SK-N-SH treated with all-trans-retinoic acid at 6 μM for 48 hours (cell line): ENCODE data around the gene CLDN16.

Source experiments
- ATAC-seq: fragments of 200-7000 bp; cut with Tn5 transposase; 3 replicates; pipeline ENCODE4 v1.9.1; 2020; ENCODE audit warnings: mild to moderate bottlenecking, moderate library complexity
- BACH2 ChIP-seq: fragments of 250-450 bp; sonication (Bioruptor Pico); IDR thresholded peaks from 2 replicates; pipeline ENCODE4 v1.9.0; 2021; ENCODE audit warnings: mild to moderate bottlenecking, borderline replicate concordance
- CSDC2 ChIP-seq: fragments of 250-450 bp; sonication (Bioruptor Pico); IDR thresholded peaks from 2 replicates; pipeline ENCODE4 v1.5.0; 2020; ENCODE audit warnings: mild to moderate bottlenecking, moderate library complexity
- CSRNP3 ChIP-seq: fragments of 250-450 bp; sonication (Bioruptor Pico); IDR thresholded peaks from 2 replicates; pipeline ENCODE4 v1.5.1; 2021; ENCODE audit warnings: mild to moderate bottlenecking, moderate library complexity
- GLIS3 ChIP-seq: fragments of 250-450 bp; sonication (Bioruptor Pico); IDR thresholded peaks from 2 replicates; pipeline ENCODE4 v1.5.0; 2020; ENCODE audit warnings: mild to moderate bottlenecking, moderate library complexity
- ISL1 ChIP-seq: fragments of 250-450 bp; sonication (Bioruptor Pico); IDR thresholded peaks from 2 replicates; pipeline ENCODE4 v2.1.2; 2022; ENCODE audit warnings: mild to moderate bottlenecking, moderate library complexity
- OSR1 ChIP-seq: fragments of 250-450 bp; sonication (Bioruptor Pico); IDR thresholded peaks from 2 replicates; pipeline ENCODE4 v1.8.0; 2022; ENCODE audit warnings: moderate library complexity, mild to moderate bottlenecking, inconsistent platforms
- PPARA ChIP-seq: fragments of 250-450 bp; sonication (Bioruptor Pico); IDR thresholded peaks from 2 replicates; pipeline ENCODE4 v1.5.0; 2020; ENCODE audit warnings: mild to moderate bottlenecking, borderline replicate concordance
- RARB ChIP-seq: fragments of 250-450 bp; sonication (Bioruptor Pico); IDR thresholded peaks from 2 replicates; pipeline ENCODE4 v1.8.0; 2021; ENCODE audit warnings: mild to moderate bottlenecking, moderate library complexity
- SNAI2 ChIP-seq: fragments of 250-450 bp; sonication (Bioruptor Pico); IDR thresholded peaks from 2 replicates; pipeline ENCODE4 v1.5.0; 2020; ENCODE audit warnings: mild to moderate bottlenecking, moderate library complexity
- TCF4 ChIP-seq: fragments of 250-450 bp; sonication (Bioruptor Pico); IDR thresholded peaks from 2 replicates; pipeline ENCODE4 v1.8.0; 2021; ENCODE audit warnings: mild to moderate bottlenecking, moderate library complexity, borderline replicate concordance
- TOX ChIP-seq: fragments of 250-450 bp; sonication (Bioruptor Pico); IDR thresholded peaks from 2 replicates; pipeline ENCODE4 v1.8.0; 2021; ENCODE audit warnings: mild to moderate bottlenecking, moderate library complexity, borderline replicate concordance
- ZC3H10 ChIP-seq: fragments of 250-450 bp; sonication (Bioruptor Pico); IDR thresholded peaks from 2 replicates; pipeline ENCODE4 v1.5.1; 2021; ENCODE audit warnings: mild to moderate bottlenecking, moderate library complexity
- ZFP3 ChIP-seq: fragments of 250-450 bp; sonication (Bioruptor Pico); IDR thresholded peaks from 2 replicates; pipeline ENCODE4 v1.5.0; 2020; ENCODE audit warnings: mild to moderate bottlenecking, moderate library complexity
- ZFP30 ChIP-seq: fragments of 450-650 bp; formaldehyde crosslinking; IDR thresholded peaks from 2 replicates; pipeline ENCODE4 v1.5.0; 2022; ENCODE audit warnings: mild to moderate bottlenecking, moderate library complexity
- ZNF565 ChIP-seq: fragments of 450-650 bp; formaldehyde crosslinking; conservative IDR thresholded peaks from 2 replicates; pipeline ENCODE4 v1.5.0; 2020; ENCODE audit warnings: low read depth, mild to moderate bottlenecking, moderate library complexity
- ZNF70 ChIP-seq: fragments of 450-650 bp; formaldehyde crosslinking; IDR thresholded peaks from 2 replicates; pipeline ENCODE4 v1.5.0; 2020; ENCODE audit warnings: mild to moderate bottlenecking, moderate library complexity
- ZNF8 ChIP-seq: fragments of 450-650 bp; formaldehyde crosslinking; IDR thresholded peaks from 2 replicates; pipeline ENCODE4 v1.5.0; 2020; ENCODE audit warnings: mild to moderate bottlenecking, moderate library complexity
- TF ChIP-seq, protein P1 (sequence below): fragments of 250-450 bp; sonication (Bioruptor Pico); IDR thresholded peaks from 2 replicates; pipeline ENCODE4 v1.8.0; 2021; ENCODE audit warnings: low read depth, mild to moderate bottlenecking, moderate library complexity, borderline replicate concordance
- TF ChIP-seq, protein P2 (sequence below): fragments of 250-450 bp; sonication (Bioruptor Pico); IDR thresholded peaks from 2 replicates; pipeline ENCODE4 v1.8.0; 2020; ENCODE audit warnings: mild to moderate bottlenecking, moderate library complexity, borderline replicate concordance
- TF ChIP-seq, protein P3 (sequence below): fragments of 250-450 bp; sonication (Bioruptor Pico); IDR thresholded peaks from 2 replicates; pipeline ENCODE4 v1.5.1; 2020; ENCODE audit warnings: low read depth, mild to moderate bottlenecking, moderate library complexity
- TF ChIP-seq, protein P4 (sequence below): fragments of 250-450 bp; sonication (Bioruptor Pico); IDR thresholded peaks from 2 replicates; pipeline ENCODE4 v1.5.0; 2020; ENCODE audit warnings: mild to moderate bottlenecking, moderate library complexity

The CLDN16 gene

DNA sequence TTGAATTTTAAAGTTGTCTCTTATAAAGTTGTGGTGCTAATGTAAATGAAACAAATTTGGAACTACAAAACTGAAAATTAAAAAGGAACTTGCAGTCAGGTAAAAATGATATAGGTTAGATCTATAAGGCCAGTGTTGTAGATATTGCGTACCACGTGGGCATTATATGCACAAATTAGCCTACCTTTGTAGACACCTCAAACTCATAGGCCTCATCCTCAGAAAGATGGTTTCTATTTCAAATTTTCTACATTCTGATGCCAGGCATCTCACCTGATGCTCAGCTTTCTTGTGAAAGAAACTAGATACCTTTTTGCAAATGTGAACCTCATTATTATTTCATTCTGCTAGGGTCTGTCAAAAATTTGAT, 36.1 kb downstream of the CLDN16 start:
- TF ChIP-seq ZNF8 (CRISPR knock-in tag) (no peak), GLIS3 (CRISPR knock-in tag) (no peak), ISL1 (no peak), ZC3H10 (no peak), PPARA (no peak), TCF4 (CRISPR knock-in tag) (no peak)

DNA sequence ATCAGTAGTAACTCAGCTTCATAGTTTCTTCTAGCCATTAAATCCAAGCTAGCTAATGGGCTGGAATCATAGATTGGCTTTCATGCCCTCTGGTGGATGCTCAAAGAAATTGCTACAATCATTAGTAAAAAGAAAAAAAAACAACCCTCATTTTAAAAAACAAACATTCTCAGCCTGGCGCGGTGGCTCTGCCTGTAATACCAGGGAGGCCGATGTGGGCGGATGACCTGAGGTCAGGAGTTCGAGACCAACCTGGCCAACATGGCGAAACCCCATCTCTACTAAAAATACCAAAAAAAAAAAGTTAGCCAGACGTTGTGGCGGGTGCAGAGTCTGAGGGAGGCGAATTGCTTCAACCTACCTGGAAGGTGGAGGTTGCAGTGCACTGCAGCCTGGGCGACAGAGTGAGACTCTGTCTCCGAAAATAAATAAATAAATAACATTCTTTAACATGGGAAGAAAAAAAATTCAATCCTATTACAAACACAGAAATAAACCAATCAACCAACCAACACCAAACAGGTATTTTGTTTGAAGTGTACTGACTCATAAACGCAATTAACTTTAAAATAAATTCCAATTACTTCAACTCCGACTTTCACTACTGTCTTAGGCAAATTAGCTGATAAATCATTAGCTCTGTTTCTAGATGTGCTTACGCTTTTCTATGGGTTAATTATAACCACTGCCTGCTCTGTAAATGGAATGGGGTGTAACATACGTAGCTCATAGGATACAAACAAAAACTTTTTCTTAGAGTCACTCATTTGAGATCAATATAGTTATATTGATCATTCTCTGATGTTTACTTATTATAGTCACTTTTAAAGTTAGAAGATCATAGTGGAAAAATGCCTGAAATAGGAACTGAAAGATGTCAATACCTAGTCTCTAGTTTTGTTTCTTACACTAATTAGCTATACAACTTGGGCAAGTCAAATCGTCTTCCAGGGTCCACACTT, 36.8 kb downstream of the CLDN16 start:
- peak; percentile 77 for ATAC-seq

More for the DNA sequence above, 36.1 kb downstream of the CLDN16 start:
- ATAC-seq, result peak; percentile 27; the same call in 2 of the 3 replicates

More for the DNA sequence above, 36.8 kb downstream of the CLDN16 start:
- no peak for TF ChIP-seq TOX
- no peak for TF ChIP-seq ZFP3 (CRISPR knock-in tag)
- no peak for TF ChIP-seq BACH2 (CRISPR knock-in tag)
- TF ChIP-seq ZNF70, result no peak
- TF ChIP-seq SNAI2, result no peak
- no peak for TF ChIP-seq RARB (CRISPR knock-in tag)
- TF ChIP-seq ISL1, result no peak
- no peak for TF ChIP-seq OSR1 (CRISPR knock-in tag)
- no peak for TF ChIP-seq GLIS3 (CRISPR knock-in tag)
- TF ChIP-seq, protein P1, sequence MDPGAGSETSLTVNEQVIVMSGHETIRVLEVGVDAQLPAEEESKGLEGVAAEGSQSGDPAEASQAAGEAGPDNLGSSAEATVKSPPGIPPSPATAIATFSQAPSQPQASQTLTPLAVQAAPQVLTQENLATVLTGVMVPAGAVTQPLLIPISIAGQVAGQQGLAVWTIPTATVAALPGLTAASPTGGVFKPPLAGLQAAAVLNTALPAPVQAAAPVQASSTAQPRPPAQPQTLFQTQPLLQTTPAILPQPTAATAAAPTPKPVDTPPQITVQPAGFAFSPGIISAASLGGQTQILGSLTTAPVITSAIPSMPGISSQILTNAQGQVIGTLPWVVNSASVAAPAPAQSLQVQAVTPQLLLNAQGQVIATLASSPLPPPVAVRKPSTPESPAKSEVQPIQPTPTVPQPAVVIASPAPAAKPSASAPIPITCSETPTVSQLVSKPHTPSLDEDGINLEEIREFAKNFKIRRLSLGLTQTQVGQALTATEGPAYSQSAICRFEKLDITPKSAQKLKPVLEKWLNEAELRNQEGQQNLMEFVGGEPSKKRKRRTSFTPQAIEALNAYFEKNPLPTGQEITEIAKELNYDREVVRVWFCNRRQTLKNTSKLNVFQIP (CRISPR knock-in tag), result no peak
- no peak for TF ChIP-seq TCF4 (CRISPR knock-in tag)
- no peak for TF ChIP-seq ZNF565 (CRISPR knock-in tag)
- TF ChIP-seq CSDC2 (CRISPR knock-in tag), result no peak
- TF ChIP-seq, protein P2, sequence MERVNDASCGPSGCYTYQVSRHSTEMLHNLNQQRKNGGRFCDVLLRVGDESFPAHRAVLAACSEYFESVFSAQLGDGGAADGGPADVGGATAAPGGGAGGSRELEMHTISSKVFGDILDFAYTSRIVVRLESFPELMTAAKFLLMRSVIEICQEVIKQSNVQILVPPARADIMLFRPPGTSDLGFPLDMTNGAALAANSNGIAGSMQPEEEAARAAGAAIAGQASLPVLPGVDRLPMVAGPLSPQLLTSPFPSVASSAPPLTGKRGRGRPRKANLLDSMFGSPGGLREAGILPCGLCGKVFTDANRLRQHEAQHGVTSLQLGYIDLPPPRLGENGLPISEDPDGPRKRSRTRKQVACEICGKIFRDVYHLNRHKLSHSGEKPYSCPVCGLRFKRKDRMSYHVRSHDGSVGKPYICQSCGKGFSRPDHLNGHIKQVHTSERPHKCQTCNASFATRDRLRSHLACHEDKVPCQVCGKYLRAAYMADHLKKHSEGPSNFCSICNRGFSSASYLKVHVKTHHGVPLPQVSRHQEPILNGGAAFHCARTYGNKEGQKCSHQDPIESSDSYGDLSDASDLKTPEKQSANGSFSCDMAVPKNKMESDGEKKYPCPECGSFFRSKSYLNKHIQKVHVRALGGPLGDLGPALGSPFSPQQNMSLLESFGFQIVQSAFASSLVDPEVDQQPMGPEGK, result no peak
- TF ChIP-seq CSRNP3 (CRISPR knock-in tag), result no peak
- TF ChIP-seq, protein P3, sequence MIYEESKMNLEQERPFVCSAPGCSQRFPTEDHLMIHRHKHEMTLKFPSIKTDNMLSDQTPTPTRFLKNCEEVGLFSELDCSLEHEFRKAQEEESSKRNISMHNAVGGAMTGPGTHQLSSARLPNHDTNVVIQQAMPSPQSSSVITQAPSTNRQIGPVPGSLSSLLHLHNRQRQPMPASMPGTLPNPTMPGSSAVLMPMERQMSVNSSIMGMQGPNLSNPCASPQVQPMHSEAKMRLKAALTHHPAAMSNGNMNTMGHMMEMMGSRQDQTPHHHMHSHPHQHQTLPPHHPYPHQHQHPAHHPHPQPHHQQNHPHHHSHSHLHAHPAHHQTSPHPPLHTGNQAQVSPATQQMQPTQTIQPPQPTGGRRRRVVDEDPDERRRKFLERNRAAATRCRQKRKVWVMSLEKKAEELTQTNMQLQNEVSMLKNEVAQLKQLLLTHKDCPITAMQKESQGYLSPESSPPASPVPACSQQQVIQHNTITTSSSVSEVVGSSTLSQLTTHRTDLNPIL (CRISPR knock-in tag), result no peak
- TF ChIP-seq, protein P4, sequence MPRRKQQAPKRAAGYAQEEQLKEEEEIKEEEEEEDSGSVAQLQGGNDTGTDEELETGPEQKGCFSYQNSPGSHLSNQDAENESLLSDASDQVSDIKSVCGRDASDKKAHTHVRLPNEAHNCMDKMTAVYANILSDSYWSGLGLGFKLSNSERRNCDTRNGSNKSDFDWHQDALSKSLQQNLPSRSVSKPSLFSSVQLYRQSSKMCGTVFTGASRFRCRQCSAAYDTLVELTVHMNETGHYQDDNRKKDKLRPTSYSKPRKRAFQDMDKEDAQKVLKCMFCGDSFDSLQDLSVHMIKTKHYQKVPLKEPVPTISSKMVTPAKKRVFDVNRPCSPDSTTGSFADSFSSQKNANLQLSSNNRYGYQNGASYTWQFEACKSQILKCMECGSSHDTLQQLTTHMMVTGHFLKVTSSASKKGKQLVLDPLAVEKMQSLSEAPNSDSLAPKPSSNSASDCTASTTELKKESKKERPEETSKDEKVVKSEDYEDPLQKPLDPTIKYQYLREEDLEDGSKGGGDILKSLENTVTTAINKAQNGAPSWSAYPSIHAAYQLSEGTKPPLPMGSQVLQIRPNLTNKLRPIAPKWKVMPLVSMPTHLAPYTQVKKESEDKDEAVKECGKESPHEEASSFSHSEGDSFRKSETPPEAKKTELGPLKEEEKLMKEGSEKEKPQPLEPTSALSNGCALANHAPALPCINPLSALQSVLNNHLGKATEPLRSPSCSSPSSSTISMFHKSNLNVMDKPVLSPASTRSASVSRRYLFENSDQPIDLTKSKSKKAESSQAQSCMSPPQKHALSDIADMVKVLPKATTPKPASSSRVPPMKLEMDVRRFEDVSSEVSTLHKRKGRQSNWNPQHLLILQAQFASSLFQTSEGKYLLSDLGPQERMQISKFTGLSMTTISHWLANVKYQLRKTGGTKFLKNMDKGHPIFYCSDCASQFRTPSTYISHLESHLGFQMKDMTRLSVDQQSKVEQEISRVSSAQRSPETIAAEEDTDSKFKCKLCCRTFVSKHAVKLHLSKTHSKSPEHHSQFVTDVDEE (CRISPR knock-in tag), result no peak
- TF ChIP-seq ZNF8 (CRISPR knock-in tag), result no peak
- no peak for TF ChIP-seq ZC3H10
- no peak for TF ChIP-seq ZFP30 (CRISPR knock-in tag)
- TF ChIP-seq, all 23 proteins: peak for 0
